GM12874 (cell line): ENCODE data around the gene LRP1B.

Source experiments
- TF ChIP-seq, protein P1 (sequence below): IDR thresholded peaks from 2 replicates; pipeline ENCODE4 v1.5.1; 2011; ENCODE audit warnings: low read depth, mild to moderate bottlenecking, control low read depth, low read length, moderate library complexity; ENCODE audit not compliant: insufficient read depth

The LRP1B gene

DNA sequence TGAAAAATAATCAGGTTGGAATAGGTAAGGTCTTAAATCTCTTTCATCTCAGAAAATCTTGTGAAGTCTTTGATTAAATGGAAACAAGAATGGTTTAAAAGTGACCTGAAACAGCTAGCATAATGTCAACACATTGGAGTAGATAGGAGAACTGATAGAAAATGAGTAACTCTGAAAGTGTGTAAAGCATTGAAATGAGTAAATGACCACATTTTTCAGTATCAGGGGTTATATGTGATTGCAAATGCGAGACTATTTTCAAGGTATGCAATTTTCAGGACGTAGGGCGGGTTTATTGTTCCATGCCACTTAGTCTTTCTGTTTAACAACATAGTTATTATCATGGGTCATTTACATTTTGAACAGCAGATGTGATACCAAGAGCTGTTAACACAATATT is 1383.2 kb downstream of the LRP1B start:
- TF ChIP-seq, protein P1, sequence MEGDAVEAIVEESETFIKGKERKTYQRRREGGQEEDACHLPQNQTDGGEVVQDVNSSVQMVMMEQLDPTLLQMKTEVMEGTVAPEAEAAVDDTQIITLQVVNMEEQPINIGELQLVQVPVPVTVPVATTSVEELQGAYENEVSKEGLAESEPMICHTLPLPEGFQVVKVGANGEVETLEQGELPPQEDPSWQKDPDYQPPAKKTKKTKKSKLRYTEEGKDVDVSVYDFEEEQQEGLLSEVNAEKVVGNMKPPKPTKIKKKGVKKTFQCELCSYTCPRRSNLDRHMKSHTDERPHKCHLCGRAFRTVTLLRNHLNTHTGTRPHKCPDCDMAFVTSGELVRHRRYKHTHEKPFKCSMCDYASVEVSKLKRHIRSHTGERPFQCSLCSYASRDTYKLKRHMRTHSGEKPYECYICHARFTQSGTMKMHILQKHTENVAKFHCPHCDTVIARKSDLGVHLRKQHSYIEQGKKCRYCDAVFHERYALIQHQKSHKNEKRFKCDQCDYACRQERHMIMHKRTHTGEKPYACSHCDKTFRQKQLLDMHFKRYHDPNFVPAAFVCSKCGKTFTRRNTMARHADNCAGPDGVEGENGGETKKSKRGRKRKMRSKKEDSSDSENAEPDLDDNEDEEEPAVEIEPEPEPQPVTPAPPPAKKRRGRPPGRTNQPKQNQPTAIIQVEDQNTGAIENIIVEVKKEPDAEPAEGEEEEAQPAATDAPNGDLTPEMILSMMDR: no peak

DNA sequence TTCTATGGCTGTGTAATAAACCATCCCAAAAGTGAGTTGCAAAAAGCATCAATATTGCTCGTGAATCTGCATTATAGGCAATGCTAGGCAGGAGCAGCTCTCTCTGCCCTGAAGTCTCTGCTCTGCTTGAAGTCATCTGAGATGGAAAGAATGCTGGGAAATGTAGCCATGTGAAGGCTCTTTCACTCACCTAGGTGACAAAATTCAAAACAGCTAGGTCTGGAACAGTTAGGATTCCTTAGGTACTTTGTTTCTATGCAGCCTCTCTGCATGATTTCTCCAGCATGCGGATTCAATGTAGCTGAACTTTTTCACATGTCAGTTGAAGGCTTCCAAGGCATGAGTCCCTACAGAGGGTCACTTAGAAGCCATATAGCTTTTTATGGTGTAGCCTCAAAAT is 1383.7 kb downstream of the LRP1B start:
- TF ChIP-seq, protein P1: no peak

DNA sequence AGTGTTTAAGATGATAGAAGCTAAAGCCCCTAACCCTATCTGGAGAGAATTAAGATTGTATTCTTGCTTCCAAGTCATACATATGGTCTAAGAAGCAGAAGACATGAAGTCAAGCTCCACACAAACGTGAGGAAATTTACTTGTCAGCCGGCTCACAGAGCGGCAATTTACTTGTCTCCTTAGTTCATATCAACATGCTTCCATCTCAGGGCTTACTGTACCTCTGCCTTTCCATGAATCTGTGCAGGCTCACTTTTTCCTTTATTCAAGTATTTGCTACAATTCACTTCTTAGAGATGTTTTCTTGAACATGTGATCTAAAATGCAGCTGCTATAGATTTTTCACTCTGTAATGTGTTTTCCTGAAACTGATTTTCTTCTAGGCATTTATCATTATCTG is 1386.4 kb downstream of the LRP1B start:
- TF ChIP-seq, protein P1: no peak

DNA sequence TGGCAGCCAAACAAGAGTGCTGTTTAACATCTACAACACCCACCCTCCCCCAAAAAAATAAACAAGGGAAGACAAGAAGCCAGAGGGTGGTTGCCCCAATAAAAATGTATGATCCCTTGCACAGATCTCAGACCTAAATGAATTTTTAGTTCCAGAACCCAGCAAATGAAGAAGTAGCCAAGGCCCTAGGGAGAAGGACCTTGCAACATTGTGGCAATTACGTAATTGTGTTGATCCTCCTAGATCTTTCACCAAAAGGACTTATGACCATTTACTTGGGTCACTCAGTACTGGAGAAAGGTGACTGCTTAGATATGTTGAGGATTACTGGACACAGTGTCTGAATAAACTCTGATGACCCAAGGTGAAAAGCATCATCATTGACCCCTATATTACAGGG is 1393.8 kb downstream of the LRP1B start:
- TF ChIP-seq, protein P1: no peak

DNA sequence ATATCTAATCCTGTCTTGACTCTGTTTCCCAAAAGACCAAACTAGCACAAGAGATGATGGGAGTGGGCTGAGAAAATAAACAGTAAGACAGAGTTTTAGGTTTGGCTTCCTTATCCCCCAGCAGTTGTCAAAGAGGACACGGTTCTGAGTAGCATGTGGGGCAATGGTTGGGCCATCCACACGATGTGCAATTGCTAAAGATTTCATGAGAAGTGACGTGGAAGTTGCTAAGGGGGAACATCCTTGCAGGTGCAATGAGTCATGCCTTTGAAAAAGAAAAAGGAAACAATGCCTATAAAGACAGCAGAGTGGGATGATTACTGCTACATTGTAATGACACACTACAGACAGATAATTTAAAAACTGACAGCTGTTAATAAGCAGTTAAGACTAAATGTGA is 1395.8 kb downstream of the LRP1B start:
- TF ChIP-seq, protein P1: no peak

DNA sequence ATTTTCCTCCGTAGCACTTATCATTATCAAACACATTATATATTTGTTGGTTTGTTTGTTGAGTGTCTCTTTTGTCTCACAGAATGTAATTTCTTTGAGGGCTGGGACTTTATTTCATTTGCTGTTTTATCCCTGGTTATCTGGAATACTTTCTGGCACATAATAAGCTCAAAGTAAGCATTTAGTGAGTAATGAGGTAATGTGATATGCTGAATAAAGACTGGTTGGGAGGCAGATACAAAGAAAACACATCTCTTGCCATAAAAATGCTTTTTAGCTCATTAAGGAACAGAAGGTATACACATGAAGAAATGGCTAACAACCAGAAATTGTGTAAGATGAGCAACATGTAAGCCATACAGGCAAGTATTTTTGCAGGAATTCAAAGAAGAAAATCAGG is 1411.8 kb downstream of the LRP1B start:
- TF ChIP-seq, protein P1: no peak

DNA sequence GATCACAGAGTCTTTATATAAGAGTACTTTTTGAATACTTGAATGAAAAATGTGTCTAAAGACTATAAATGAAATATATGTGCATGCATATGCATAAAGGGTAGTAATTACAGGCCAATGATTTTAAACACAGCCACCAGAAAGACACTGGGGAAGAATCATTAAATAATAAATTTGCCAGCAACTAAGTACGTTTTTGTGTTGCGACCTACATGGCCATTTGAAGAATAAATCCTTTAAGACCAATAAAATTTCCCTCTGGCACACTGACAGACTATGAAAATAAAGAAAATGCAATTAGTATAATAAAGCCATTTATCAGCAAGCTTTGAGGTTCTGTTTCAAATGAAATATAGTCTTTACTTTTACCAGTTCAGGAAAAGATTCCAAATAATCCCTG is 1413.3 kb downstream of the LRP1B start:
- TF ChIP-seq, protein P1: no peak

DNA sequence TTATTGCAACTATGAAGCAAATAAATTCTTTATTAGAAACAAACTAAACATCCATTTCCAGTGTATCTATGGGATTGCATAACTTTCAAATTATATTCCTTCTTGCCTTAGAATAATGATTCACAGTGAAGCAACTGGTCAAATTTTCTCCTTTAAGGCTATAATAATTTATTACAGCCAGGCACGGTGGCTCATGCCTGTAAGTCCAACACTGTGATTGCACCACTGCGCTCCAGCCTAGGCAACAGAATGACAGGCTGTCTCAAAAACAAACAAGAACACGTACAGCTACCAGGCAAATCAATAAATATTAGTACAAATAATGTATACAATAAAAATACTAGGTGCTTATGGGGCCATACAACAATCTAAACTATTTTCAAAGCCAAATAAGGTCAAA is 1416.2 kb downstream of the LRP1B start:
- TF ChIP-seq, protein P1: no peak
